ENCODE data around the gene GP1BA. TPM values are rescaled to one million over a fixed set of nuclear protein-coding genes. Genes with fewer than 3 reads are reported as not detected.

Gene GP1BA
- total RNA-seq, 1 experiment from 2014 or later: 0.15 TPM

GRCh38 chr17:4972752-4973151, 40.7 kb downstream of the GP1BA start:
- intact Hi-C loops (cut with micrococcal nuclease; ENCODE audit: unreplicated experiment) (no loop called here), in situ Hi-C loops (cut with HindIII; ENCODE audit: low pct_unique_long_range_greater_than_20kb, low sequenced_read_pairs) (no loop called here)
- no peak for ATAC-seq
- Histone ChIP-seq H3K4me1 (ENCODE audit: control insufficient read depth, insufficient read depth, low read length) (peaks cover 11% of the 10 kb centered on the region), H3K27me3 (ENCODE audit: control insufficient read depth, insufficient read depth, low read length) (no peaks in the 10 kb centered on the region), H3K9me3 (ENCODE audit: control insufficient read depth, insufficient read depth, low read depth, low read length) (no peaks in the 10 kb centered on the region), H3K4me3 (ENCODE audit: low read depth in 2 of 2, low read length in 2 of 2) (no peak overlapping the region), H3K36me3 (ENCODE audit: control insufficient read depth, insufficient read depth, low read length) (no peaks in the 10 kb centered on the region), H3K27ac (ENCODE audit: low read length) (no peak overlapping the region)
- CTCF ChIA-PET: no interaction called here
- POLR2A ChIA-PET: no interaction called here
- DNase-seq (ENCODE audit: low read depth, low spot score): no peak
- BruUV-seq (replicated peaks): no TSS peak
- TF ChIP-seq TCF7L2 (IDR thresholded peaks at IDR 0.05; ENCODE audit: low read depth, low read length) (no peak), REST (IDR thresholded peaks at IDR 0.05; ENCODE audit: insufficient read depth in 1 of 2, low read depth in 2 of 2, low read length in 1 of 2) (no peak), CTCF (IDR thresholded peaks at IDR 0.05) (no peak), POLR2AphosphoS5 (IDR thresholded peaks at IDR 0.05; ENCODE audit: low read depth, low read length) (no peak), SIN3A (IDR thresholded peaks at IDR 0.05; ENCODE audit: borderline replicate concordance, insufficient read depth, low read depth, low read length) (no peak)

GRCh38 chr17:4973256-4974114, 41.4 kb downstream of the GP1BA start:
- peaks cover 11% of the 10 kb centered on the region for H3K4me1 ChIP-seq (ENCODE audit: control insufficient read depth, insufficient read depth, low read length)
- CTCF ChIA-PET: no interaction called here
- H3K27me3 ChIP-seq (ENCODE audit: control insufficient read depth, insufficient read depth, low read length): no peaks in the 10 kb centered on the region
- no peaks in the 10 kb centered on the region for H3K36me3 ChIP-seq (ENCODE audit: control insufficient read depth, insufficient read depth, low read length)
- TF ChIP-seq TCF7L2 (IDR thresholded peaks at IDR 0.05; ENCODE audit: low read depth, low read length) (no peak), SIN3A (IDR thresholded peaks at IDR 0.05; ENCODE audit: borderline replicate concordance, insufficient read depth, low read depth, low read length) (no peak), POLR2AphosphoS5 (IDR thresholded peaks at IDR 0.05; ENCODE audit: low read depth, low read length) (no peak), REST (IDR thresholded peaks at IDR 0.05; ENCODE audit: insufficient read depth in 1 of 2, low read depth in 2 of 2, low read length in 1 of 2) (no peak), CTCF (IDR thresholded peaks at IDR 0.05) (no peak)
- no peaks in the 10 kb centered on the region for H3K9me3 ChIP-seq (ENCODE audit: control insufficient read depth, insufficient read depth, low read depth, low read length)
- DNase-seq (ENCODE audit: low read depth, low spot score) (no peak), ATAC-seq (no peak)
- no peak overlapping the region for H3K4me3 ChIP-seq (ENCODE audit: low read depth in 2 of 2, low read length in 2 of 2)
- POLR2A ChIA-PET: interaction anchor here (0.6 kb wide), 1 partner anchor 19 kb away, joined by 16 read pairs; no protein-coding TSS in a partner anchor
- intact Hi-C loops (cut with micrococcal nuclease; ENCODE audit: unreplicated experiment) (no loop called here), in situ Hi-C loops (cut with HindIII; ENCODE audit: low pct_unique_long_range_greater_than_20kb, low sequenced_read_pairs) (no loop called here)
- H3K27ac ChIP-seq (ENCODE audit: low read length): no peak overlapping the region
- no TSS peak for BruUV-seq (replicated peaks)
